HCT116 (cell line): ENCODE data around the gene DNAJC19. TPM values are rescaled to one million over a fixed set of nuclear protein-coding genes. Genes with fewer than 3 reads are reported as not detected.

ENCODE experiments used
- ATAC-seq: fragments of 200-7000 bp; cut with Tn5 transposase; 2 replicates; pipeline ENCODE4 v1.9.1; 2020; ENCODE audit warnings: mild to moderate bottlenecking, moderate library complexity
- BruUV-seq: library from RNA; stranded (reverse); fragments of 400-500 nt; replicated peaks from 2 replicates; lab custom pipeline; 2021; lab: Mats Ljungman, UMichigan
- CTCF ChIA-PET: fragments of 300-600 bp; sonication (Branson Sonifier 250); formaldehyde crosslinking; loops from one replicate; lab custom pipeline; 2021; ENCODE audit warnings: antibody characterized with exemption; lab: Charles Lee
- POLR2A ChIA-PET: fragments of 300-600, 350-600 bp; sonication (Branson Sonifier 250); formaldehyde crosslinking; loops from one replicate; lab custom pipeline; 2021; ENCODE audit warnings: antibody characterized with exemption; lab: Charles Lee
- RAD21 ChIA-PET, 2 experiments: fragments of 300-600 bp; sonication (Branson Sonifier 250); formaldehyde crosslinking; loops; one replicate each; lab custom pipeline; 2023; ENCODE audit warnings: low total read pairs in 2 of 2; ENCODE audit not compliant: uncharacterized antibody in 2 of 2, unreplicated experiment in 2 of 2, low non-redundant PET in 1 of 2; lab: Charles Lee
- DNase-seq: peaks from one replicate; pipeline ENCODE4 v3.0.0-alpha.2; 2010; ENCODE audit warnings: low read depth, low spot score
- H2AFZ ChIP-seq: fragments of 200-600 bp; shearing (Covaris generic), sonication (generic); 2 replicates; pipeline ENCODE4 v1.6.1; 2017; ENCODE audit warnings: low read depth, mixed run types, mixed read lengths, antibody characterized with exemption, low read length; ENCODE audit not compliant: poor library complexity, severe bottlenecking
- H3K27ac ChIP-seq: 2 replicates; pipeline ENCODE4 v1.5.1; 2012; ENCODE audit warnings: low read depth, low read length
- H3K27me3 ChIP-seq: fragments of 200-600 bp; sonication (generic); 2 replicates; pipeline ENCODE4 v1.6.1; 2016; ENCODE audit warnings: mixed run types, low read length, mixed read lengths; ENCODE audit not compliant: insufficient read depth
- H3K36me3 ChIP-seq, 2 experiments: fragments of 200-500 bp in 1 of 2; fragments of 200-600 bp in 1 of 2; sonication (Bioruptor generic) in 1 of 2; sonication (generic) in 1 of 2; 2 replicates each; pipeline versions ENCODE4 v1.5.1 to v1.6.1; 2014 to 2016; ENCODE audit warnings: low read length in 2 of 2, inconsistent platforms in 1 of 2, mixed read lengths in 1 of 2, mixed run types in 1 of 2; ENCODE audit not compliant: insufficient read depth in 2 of 2, control insufficient read depth in 1 of 2
- H3K4me1 ChIP-seq, 2 experiments: fragments of 200-600 bp in 1 of 2; sonication (generic) in 1 of 2; 2 replicates each; pipeline versions ENCODE4 v1.5.1 to v1.6.1; 2012 to 2017; ENCODE audit warnings: low read length in 2 of 2, inconsistent platforms in 1 of 2, mild to moderate bottlenecking in 1 of 2, mixed read lengths in 1 of 2, mixed run types in 1 of 2, moderate library complexity in 1 of 2; ENCODE audit not compliant: insufficient read depth in 2 of 2, control insufficient read depth in 1 of 2
- H3K4me2 ChIP-seq: fragments of 200-600 bp; sonication (generic); 2 replicates; pipeline ENCODE4 v1.6.1; 2017; ENCODE audit warnings: mixed run types, low read length, mixed read lengths
- H3K4me3 ChIP-seq, 2 experiments: fragments of 200-600 bp in 1 of 2; sonication (generic) in 1 of 2; replicated peaks in 1 of 2; 2 replicates each; pipeline ENCODE4 v1.5.1; 2011 to 2016; ENCODE audit warnings: low read length in 2 of 2, control low read depth in 1 of 2, low read depth in 1 of 2, mild to moderate bottlenecking in 1 of 2, mixed read lengths in 1 of 2, mixed run types in 1 of 2
- H3K79me2 ChIP-seq: fragments of 200-600 bp; sonication (generic); 2 replicates; pipeline ENCODE4 v1.6.1; 2017; ENCODE audit warnings: mild to moderate bottlenecking, mixed run types, low read length, moderate library complexity, mixed read lengths; ENCODE audit not compliant: insufficient read depth
- H3K9ac ChIP-seq: fragments of 200-600 bp; sonication (generic); 2 replicates; pipeline ENCODE4 v1.6.1; 2016; ENCODE audit warnings: low read length, mixed read lengths
- H3K9me2 ChIP-seq: fragments of 200-600 bp; sonication (generic), shearing (Covaris generic); 2 replicates; pipeline ENCODE4 v1.6.1; 2017; ENCODE audit warnings: mixed run types, mild to moderate bottlenecking, moderate library complexity; ENCODE audit not compliant: insufficient read depth
- H3K9me3 ChIP-seq, 2 experiments: fragments of 200-500 bp in 1 of 2; fragments of 200-600 bp in 1 of 2; sonication (Bioruptor generic) in 1 of 2; sonication (generic) in 1 of 2; 2 replicates each; pipeline ENCODE4 v1.6.1; 2014 to 2017; ENCODE audit warnings: low read length in 2 of 2, mixed read lengths in 2 of 2, inconsistent platforms in 1 of 2, low read depth in 1 of 2, mild to moderate bottlenecking in 1 of 2, mixed run types in 1 of 2, moderate library complexity in 1 of 2; ENCODE audit not compliant: control insufficient read depth in 1 of 2, insufficient read depth in 1 of 2
- H4K20me1 ChIP-seq: fragments of 200-600 bp; sonication (generic), shearing (Covaris generic); 2 replicates; pipeline ENCODE4 v1.6.1; 2017; ENCODE audit warnings: mixed run types, mild to moderate bottlenecking, moderate library complexity; ENCODE audit not compliant: insufficient read depth
- ATF3 ChIP-seq: IDR thresholded peaks from 2 replicates; pipeline ENCODE4 v1.6.1; 2012
- EGR1 ChIP-seq: IDR thresholded peaks from 2 replicates; pipeline ENCODE4 v1.6.1; 2012; ENCODE audit warnings: low read depth
- ELF1 ChIP-seq: IDR thresholded peaks from 2 replicates; pipeline ENCODE4 v1.6.1; 2012; ENCODE audit warnings: low read depth, borderline replicate concordance
- EZH2 ChIP-seq: fragments of 200-600 bp; sonication (generic); IDR thresholded peaks from 2 replicates; pipeline ENCODE4 v1.6.1; 2017; ENCODE audit warnings: antibody characterized with exemption, mixed run types
- MAX ChIP-seq: IDR thresholded peaks from 2 replicates; pipeline ENCODE4 v1.6.1; 2012
- POLR2A ChIP-seq: IDR thresholded peaks from 2 replicates; pipeline ENCODE4 v1.7.0; 2011; ENCODE audit warnings: borderline replicate concordance; ENCODE audit not compliant: insufficient read depth, insufficient read length; ENCODE audit errors: extremely low read depth
- RAD21 ChIP-seq: IDR thresholded peaks from 2 replicates; pipeline ENCODE4 v1.6.1; 2012; ENCODE audit warnings: low read depth, mild to moderate bottlenecking
- REST ChIP-seq: IDR thresholded peaks from 2 replicates; pipeline ENCODE4 v1.6.1; 2012; ENCODE audit warnings: low read depth
- SIN3A ChIP-seq: IDR thresholded peaks from 2 replicates; pipeline ENCODE4 v1.6.1; 2012; ENCODE audit warnings: low read depth
- SP1 ChIP-seq: IDR thresholded peaks from 2 replicates; pipeline ENCODE4 v1.6.1; 2012; ENCODE audit warnings: low read depth
- SRF ChIP-seq: IDR thresholded peaks from 2 replicates; pipeline ENCODE4 v1.6.1; 2012; ENCODE audit warnings: low read depth
- YY1 ChIP-seq: IDR thresholded peaks from 2 replicates; pipeline ENCODE4 v1.6.1; 2011; ENCODE audit warnings: low read length, low read depth, moderate library complexity, mild to moderate bottlenecking; ENCODE audit not compliant: insufficient replicate concordance; ENCODE audit errors: extremely low read depth
- intact Hi-C: fragments of 100-400 bp; cut with micrococcal nuclease; formaldehyde crosslinking; loops from 2 replicates; pipeline ENCODE4 v1.10.0; 2022
- total RNA-seq: library from RNA; stranded (reverse); gene quantifications from one replicate; pipeline ENCODE4 v1.2.1, GENCODE V29; 2021; ENCODE audit not compliant: unreplicated experiment
- TF ChIP-seq, protein P1 (sequence below), 3 experiments: fragments of 200-600 bp in 1 of 3; sonication (generic) in 1 of 3; IDR thresholded peaks in 2 of 3; conservative IDR thresholded peaks in 1 of 3; 2 replicates each; pipeline ENCODE4 v1.5.1; 2012 to 2017; ENCODE audit warnings: low read depth in 2 of 3, low read length in 2 of 3, antibody characterized with exemption in 1 of 3, borderline replicate concordance in 1 of 3, control low read depth in 1 of 3, mild to moderate bottlenecking in 1 of 3, mixed read lengths in 1 of 3, mixed run types in 1 of 3, moderate library complexity in 1 of 3; ENCODE audit not compliant: insufficient read depth in 1 of 3

DNAJC19 gene
- total RNA-seq, 1 experiment from 2014 or later: 61.2 TPM

DNA sequence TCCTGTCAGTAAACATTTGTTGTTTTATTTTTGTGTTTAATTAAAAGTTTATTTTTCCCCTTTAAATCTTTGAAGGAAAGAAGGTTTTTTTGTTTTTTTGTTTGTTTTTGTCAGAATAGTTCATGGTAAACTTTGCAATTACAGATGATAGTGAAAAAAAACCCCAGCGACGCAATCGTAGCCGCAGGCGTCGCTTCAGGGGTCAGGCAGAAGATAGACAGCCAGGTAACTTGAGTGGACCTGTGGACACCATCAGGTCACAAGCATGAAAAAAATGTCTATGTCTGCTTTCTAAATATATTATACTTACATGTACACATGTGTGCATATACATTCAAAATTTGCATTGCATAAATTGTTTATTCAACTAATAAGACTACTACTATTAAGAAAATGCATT lies 18.6 kb downstream of the DNAJC19 start:
- ATAC-seq: no peak
- no peak overlapping the region for H3K4me3 ChIP-seq
- CTCF ChIA-PET: no interaction called here
- no peaks in the 10 kb centered on the region for H3K4me1 ChIP-seq
- H3K9me2 ChIP-seq: no peaks in the 10 kb centered on the region
- peaks cover 10% of the 10 kb centered on the region for H4K20me1 ChIP-seq
- no TSS peak for BruUV-seq
- no peaks in the 10 kb centered on the region for H3K27me3 ChIP-seq
- no peak overlapping the region for H3K4me2 ChIP-seq
- intact Hi-C loops: no loop called here
- no peak overlapping the region for H2AFZ ChIP-seq
- peaks cover 60% of the 10 kb centered on the region for H3K79me2 ChIP-seq
- H3K9ac ChIP-seq: no peak overlapping the region
- peaks cover 30 to 37% of the 10 kb centered on the region in 2 experiments for H3K36me3 ChIP-seq
- TF ChIP-seq RAD21 (no peak), SRF (no peak), ELF1 (no peak)
- no peak overlapping the region for H3K27ac ChIP-seq
- no peak for DNase-seq
- RAD21 ChIA-PET: no interaction called here
- POLR2A ChIA-PET: no interaction called here
- no peaks in the 10 kb centered on the region for H3K9me3 ChIP-seq

- peaks cover 51 to 56% of the 10 kb centered on the region in 2 experiments for H3K36me3 ChIP-seq
- no peaks in the 10 kb centered on the region for H3K4me1 ChIP-seq
- no peak overlapping the region for H3K9ac ChIP-seq
- H3K27me3 ChIP-seq: no peaks in the 10 kb centered on the region
- H2AFZ ChIP-seq: no peak overlapping the region
- H3K4me2 ChIP-seq: no peak overlapping the region
- H3K9me2 ChIP-seq: no peaks in the 10 kb centered on the region
- H3K79me2 ChIP-seq: peaks cover 87% of the 10 kb centered on the region
- no peak overlapping the region for H3K27ac ChIP-seq
- ChIA-PET POLR2A (no interaction called here), CTCF (no interaction called here), RAD21 (no interaction called here)
- H3K9me3 ChIP-seq: no peaks in the 10 kb centered on the region
- DNase-seq (no peak), ATAC-seq (no peak)
- no TSS peak for BruUV-seq
- no peak overlapping the region for H3K4me3 ChIP-seq
- intact Hi-C loops: no loop called here
- no peaks in the 10 kb centered on the region; the same call in none of the 2 replicates for H4K20me1 ChIP-seq
- no peak for TF ChIP-seq SIN3A
- TF ChIP-seq MAX: no peak
- TF ChIP-seq EZH2: no peak
- TF ChIP-seq, protein P1, sequence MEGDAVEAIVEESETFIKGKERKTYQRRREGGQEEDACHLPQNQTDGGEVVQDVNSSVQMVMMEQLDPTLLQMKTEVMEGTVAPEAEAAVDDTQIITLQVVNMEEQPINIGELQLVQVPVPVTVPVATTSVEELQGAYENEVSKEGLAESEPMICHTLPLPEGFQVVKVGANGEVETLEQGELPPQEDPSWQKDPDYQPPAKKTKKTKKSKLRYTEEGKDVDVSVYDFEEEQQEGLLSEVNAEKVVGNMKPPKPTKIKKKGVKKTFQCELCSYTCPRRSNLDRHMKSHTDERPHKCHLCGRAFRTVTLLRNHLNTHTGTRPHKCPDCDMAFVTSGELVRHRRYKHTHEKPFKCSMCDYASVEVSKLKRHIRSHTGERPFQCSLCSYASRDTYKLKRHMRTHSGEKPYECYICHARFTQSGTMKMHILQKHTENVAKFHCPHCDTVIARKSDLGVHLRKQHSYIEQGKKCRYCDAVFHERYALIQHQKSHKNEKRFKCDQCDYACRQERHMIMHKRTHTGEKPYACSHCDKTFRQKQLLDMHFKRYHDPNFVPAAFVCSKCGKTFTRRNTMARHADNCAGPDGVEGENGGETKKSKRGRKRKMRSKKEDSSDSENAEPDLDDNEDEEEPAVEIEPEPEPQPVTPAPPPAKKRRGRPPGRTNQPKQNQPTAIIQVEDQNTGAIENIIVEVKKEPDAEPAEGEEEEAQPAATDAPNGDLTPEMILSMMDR (IDR thresholded peaks at IDR 0.05 in 2 of 3, conservative IDR thresholded peaks at IDR 0.05 in 1 of 3; ENCODE audit: borderline replicate concordance in 1 of 3, insufficient read depth in 1 of 3, low read depth in 2 of 3, low read length in 2 of 3): no peak
- TF ChIP-seq RAD21: no peak
- no peak for TF ChIP-seq POLR2A
- TF ChIP-seq SP1: no peak
- TF ChIP-seq ATF3: no peak
- TF ChIP-seq SRF: no peak
- no peak for TF ChIP-seq YY1
- TF ChIP-seq REST: no peak
- TF ChIP-seq ELF1: no peak
- no peak for TF ChIP-seq EGR1
Measured at GRCh38 chr3:180962530-180962929, 27.0 kb downstream of the DNAJC19 start.
